ENCODE data around the gene NEURL4.
"Not testable (repeated sequence)": the region's sequence is repeated elsewhere in the genome, so short reads cannot be mapped to it uniquely, and the experiment has no call there.

The NEURL4 gene

DNA sequence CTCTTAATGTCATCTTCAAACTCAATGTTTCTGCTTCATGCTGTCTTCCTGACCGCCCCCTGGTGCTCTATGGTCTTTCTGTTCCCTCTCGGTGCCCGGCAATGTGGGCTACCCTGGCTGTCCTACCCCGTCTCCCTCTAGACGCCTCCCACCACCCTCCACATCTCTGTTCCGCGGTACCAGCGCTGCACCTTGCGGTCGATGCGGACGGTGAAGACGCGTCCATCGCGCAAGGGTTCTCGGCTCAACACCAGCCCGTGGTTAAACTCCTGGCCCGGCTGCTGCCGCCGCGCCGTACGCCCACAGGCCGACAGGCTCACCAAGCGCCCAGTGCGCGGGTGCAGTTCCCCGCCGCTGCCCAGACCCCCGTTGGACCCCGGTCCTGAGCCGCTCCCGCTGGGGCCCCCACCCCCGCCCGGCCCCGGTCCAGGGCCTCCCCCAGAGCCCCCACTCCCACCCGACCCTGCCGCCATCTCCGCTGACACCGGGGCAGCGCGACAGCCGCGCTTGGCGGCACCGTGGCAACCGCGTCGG, at the start of gene NEURL4:
NEURL4 (minus strand) TSS at position 496 of the 534 bp plus-strand sequence; CDS start at position 473, 23 bp downstream.
- no peak for DNase-seq

DNA sequence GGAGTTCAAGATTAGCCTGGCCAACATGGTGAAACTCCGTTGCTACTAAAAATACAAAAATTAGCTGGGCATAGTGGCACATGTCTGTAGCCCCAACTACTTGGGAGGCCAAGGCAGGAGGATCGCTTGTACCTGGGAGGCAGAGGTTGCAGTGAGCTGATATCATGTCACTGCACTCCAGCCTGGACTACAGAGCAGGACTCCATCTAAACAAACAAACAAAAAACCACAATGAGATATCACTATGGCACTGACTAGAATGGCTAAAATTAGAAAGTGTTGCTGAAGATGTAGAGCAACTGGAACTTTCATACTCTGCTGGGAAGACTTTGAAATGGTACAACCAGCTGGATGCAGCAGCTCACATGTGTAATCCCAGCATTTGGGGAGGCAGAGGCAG, 45.2 kb upstream of the NEURL4 start:
- DNase-seq, result no peak

DNA sequence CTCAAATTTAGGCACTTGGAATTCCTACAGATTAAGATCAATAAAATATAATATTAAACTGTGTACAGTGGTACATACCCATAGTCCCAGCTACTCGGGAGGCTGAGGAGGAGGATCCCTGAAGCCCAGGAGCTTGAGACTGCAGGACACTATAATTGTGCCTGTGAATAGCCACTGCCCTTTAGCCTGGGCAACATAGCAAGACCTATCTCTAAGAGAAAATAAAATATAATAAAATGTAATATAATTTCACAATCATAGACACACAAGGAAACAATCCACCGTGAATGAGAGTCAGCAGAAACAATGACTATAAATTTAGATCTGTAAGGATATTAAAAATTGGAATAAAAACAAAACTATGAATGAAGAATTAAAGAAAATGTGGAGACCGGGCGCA, 41.7 kb upstream of the NEURL4 start:
- no peak for DNase-seq

DNA sequence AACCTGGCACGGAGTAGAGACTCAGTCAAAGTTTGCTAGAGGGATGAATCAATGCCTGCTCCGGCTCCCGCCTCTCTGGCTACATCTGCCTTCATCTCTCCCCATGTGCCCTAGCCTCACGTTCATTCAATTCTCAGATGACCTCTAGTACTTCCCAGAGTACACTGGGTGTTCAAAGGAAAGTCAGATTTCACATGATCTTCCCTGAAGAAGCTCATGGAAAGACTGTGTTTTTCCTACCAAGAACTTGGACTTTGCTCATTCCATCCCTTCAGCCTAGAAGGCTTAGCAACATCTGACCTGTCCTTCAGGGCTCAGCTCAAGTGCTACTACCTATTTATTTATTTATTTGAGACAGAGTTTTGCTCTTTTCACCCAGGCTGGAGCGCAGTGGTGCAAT, 40.7 kb upstream of the NEURL4 start:
- no peak for DNase-seq

DNA sequence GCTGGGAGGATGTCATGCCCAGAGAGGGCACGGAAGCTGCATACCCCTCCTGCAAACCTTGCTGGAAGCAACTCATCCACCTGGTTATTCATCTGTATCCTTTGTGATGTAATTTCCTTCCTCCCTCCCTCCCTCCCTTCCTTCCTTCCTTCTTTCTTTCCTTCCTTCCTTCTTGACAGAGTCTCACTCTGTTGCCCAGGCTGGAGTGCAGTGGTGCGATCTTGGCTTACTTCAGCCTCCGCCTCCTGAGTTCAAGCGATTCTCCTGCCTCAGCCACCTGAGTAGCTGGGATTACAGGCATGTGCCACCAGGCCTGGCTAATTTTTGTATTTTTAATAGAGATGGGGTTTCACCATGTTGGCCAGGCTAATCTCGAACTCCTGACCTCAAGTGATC, 39.5 kb upstream of the NEURL4 start:
- not testable (repeated sequence) for DNase-seq

DNA sequence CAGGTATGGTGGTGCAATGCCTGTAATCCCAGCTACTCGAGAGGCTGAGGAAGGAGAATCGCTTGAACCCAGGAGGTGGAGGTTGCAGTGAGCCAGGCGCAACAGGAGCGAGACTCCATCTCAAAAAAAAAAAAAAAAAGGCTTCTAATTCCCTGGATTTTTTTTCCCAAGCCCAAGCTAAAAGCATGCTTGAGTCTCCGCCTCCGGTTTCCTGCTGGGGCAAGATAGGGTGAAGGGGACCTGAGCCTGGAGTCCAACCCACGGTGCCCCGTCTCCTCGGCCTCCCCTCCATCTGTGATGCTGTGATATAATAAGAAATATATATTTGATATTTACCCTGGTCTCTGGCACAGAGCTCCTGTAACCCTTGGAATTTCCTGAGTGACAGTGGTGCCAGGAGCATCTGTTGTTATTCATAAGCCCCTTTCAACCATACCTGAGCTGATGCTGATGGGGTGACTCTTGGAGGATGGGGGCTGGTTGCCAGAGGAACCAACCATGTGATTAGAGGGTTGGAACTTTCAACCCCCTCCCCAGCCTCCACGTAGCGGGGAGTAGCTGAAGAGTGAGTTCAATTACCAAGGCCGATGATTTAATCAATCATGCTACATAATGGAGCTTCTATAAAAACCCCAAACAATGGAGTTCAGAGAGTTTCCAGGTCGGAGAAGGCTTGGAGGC, 38.9 kb upstream of the NEURL4 start:
- no peak for DNase-seq

DNA sequence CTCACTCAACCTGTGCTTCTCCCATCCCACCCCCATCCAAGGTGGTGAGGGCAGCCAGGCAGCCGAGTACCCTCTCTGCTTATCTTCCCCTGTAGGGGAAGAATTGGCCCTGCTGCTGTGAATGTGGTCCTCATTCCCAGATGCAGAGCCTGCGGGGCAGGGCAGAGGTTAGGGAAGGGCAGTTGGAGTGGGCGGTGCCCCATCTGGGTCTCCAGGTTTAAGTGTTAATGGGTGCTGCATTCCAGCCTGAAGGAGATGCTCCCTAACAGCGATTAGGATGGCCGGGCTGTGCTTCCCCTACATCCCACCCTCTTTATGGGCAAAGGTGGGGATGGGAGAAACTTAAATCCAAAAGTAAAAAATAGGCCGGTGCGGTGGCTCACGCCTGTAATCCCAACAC, 37.9 kb upstream of the NEURL4 start:
- no peak for DNase-seq

DNA sequence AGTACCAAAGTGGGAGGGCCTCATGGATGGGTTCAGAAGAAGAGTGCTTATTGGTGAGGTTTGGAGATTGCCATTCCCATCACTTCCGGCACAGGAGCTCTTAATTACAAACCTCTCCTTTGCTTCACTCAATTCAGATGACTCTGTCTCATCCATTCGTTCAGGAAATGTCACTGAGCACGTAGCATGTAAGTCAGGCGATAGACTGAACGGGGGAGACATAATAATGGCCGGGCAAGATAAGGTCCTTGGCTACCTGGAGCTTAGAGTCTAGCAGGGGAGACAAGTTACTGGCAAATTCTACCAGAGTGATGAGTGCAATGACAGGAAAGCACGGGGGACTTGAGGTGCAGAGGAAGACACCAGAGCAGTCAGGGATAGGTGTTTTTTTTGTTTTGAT, 36.8 kb upstream of the NEURL4 start:
- DNase-seq, result not testable (repeated sequence)

DNA sequence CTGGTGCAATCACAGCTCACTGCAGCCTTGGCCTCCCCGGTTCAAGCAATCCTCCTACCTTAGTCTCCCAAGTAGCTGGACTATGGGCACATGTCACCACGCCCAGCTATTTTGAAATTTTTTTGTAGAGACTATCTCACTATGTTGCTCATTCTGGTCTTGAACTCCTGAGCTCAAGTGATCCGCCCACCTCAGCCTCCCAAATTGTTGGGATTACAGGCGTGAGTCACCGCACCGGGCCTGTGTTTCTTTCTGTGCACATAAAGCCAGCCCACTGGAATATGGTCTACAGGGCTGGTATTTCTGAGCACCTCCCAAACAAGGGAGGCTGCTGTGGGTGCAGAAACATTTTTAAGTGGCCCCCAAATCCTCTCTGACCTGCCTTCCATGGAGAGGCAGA, 34.2 kb upstream of the NEURL4 start:
- no peak for DNase-seq

DNA sequence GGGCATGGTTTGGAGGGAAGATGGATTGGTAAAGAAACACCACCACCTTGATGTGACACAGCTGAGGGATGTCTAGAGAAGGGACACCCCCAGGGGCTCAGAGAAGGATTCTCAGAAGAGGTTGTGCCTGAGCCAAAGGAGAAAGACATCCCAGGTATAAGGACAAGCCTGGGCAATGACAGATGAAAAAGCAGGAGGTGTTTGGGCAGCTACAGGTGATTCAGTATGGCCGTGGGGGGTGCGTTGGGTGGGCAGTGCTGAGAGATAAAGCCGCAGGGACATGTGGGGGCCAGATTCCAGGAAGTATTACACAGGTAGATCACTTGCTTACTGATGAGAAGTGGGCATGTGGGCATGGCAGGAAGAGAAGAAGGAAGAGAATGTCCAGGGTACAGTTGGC, 32.8 kb upstream of the NEURL4 start:
- no peak for DNase-seq

DNA sequence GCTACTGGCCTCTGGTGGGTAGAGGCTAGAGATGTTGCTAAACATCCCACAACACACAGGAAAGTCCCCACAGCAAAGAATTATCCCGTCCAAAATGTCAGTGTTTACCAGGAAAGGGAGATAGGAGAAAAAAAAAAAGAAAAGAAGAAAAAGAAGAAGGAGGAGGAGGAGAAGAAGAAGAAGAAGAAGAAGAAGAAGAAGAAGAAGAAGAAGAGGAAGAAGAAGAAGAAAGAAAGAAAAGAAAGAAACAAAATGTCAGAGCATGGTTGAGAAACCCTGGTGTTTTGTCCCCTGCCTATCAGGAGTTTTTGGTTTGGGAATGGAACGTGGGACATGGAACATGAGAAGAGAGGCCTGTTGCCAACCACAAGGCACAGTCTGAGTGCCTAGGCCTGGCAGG, 28.2 kb upstream of the NEURL4 start:
- no peak for DNase-seq

DNA sequence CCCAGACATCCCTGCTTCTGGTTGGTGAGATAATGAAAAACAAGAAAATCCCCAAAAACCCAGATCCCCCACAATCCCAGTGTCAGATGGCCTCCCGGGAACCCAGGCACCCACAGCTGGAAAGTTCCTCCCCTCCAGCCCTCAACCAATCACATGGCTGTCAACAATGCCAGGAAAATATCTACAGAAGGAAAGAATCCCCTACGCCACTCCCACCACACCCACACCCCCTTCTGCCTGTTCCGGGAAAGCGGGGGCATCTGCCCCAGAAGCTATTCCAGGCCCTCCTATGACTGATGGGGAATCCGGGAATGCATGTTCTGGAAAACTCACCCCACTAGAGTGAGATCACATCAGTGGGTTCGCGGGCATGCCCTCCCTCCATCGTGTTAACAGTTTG, 27.6 kb upstream of the NEURL4 start:
- DNase-seq, result no peak

DNA sequence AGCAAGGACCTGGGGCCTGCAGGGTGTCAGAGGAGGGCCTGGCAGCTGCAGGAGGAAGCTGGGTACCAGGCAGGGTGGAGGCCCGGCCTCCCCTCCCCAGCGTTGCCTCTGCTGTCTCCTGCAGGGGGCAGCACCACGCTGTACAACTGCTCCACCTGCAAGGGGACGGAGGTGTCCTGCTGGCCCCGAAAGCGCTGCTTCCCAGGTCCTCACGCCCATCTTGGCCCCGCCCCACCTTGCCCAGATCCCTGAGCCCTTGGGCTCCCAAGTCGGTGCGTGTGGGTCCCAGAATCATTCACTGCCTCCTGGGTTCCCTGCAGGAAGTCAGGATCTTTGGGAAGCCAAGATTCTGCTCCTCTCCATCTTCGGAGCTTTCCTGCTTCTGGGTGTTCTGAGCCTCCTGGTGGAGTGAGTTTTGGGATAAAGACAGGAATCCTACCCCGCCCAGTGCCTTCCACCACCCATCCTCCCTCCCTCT, 27.0 kb upstream of the NEURL4 start:
- no peak for DNase-seq

DNA sequence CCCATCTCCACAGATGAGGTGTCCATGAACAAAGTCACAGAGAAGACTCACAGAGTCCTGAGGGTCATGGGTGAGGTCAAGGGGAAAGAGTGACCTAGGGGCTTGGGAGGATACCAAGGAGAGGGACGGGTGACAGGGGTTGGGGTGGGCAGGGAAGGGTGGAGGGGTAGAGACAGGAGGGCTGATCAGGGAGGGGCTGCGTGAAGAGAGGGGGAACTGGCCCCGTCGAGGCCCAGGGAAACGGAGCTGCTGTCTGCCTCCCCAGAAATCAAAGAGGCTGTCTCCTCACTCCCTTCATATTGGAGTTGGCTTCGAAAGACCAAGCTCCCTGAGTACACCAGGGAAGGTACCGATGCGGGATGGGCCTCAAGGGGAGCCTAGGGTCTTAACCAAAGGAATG, 26.4 kb upstream of the NEURL4 start:
- no peak for DNase-seq

DNA sequence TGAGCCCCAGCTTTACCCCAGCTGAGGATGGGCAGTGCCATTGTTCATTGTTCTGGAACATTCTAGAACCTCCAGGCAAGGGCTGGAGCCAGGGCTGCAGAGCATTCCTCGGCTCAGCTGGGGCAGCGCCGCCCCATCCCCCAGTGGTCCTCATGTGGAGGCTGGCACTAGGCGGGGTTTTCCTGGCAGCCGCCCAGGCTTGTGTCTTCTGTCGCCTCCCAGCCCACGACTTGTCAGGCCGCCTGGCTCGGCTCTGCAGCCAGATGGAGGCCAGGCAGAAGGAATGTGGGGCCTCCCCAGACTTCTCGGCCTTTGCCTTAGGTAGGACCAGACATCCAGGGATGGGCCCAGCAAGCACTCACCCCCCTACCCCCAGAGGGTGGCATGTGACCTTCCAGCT, 25.9 kb upstream of the NEURL4 start, which contains the start of gene TMEM95:
TMEM95 (plus strand) TSS at position 104 of the 400 bp plus-strand sequence; CDS start at position 153, 49 bp downstream.
- no peak for DNase-seq

DNA sequence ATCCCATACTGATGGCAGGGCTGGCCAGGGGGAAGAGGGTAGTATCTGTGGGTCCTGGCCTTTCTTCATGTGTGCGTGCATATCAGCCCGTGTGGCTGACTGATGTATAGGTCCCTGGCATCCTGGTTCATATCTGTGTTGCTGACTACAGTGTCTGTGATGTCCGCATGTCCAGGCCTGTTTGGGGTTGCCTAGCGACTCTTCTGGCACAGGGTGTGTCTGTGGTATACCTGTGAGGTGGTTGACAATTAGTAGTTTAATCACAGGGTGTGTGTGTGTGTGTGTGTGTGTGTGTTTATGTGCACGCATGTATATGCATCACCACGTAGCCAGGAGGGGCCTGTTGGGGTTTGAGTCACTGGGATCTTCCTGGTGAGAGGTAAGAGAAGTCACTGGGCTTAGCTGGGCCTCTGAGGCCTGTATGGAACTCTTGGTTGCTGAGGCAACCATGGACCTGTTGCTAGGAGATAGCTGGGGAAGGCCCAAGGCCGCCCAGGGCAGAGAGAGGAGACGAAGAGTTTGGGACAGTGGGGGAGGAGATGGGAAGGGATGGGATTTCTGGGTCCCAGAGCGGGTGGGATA, 25.2 kb upstream of the NEURL4 start:
- no peak for DNase-seq

DNA sequence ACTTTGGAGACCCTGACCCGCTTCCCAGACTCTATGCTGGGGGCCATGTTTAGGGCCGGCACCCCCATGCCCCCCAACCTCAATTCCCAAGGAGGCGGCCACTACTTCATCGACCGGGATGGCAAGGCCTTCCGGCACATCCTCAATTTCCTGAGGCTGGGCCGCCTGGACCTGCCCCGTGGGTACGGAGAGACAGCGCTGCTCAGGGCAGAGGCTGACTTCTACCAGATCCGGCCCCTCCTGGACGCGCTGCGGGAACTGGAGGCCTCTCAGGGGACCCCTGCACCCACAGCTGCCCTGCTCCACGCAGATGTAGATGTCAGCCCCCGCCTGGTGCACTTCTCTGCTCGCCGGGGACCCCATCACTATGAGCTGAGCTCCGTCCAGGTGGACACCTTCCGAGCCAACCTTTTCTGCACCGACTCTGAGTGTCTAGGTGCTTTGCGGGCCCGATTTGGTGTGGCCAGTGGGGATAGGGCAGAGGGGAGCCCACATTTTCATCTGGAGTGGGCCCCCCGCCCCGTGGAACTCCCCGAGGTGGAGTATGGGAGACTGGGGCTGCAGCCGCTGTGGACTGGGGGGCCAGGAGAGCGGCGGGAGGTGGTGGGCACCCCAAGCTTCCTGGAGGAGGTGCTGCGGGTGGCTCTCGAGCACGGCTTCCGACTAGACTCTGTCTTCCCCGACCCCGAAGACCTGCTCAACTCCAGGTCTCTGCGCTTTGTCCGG, 23.9 kb upstream of the NEURL4 start:
- DNase-seq, result no peak

DNA sequence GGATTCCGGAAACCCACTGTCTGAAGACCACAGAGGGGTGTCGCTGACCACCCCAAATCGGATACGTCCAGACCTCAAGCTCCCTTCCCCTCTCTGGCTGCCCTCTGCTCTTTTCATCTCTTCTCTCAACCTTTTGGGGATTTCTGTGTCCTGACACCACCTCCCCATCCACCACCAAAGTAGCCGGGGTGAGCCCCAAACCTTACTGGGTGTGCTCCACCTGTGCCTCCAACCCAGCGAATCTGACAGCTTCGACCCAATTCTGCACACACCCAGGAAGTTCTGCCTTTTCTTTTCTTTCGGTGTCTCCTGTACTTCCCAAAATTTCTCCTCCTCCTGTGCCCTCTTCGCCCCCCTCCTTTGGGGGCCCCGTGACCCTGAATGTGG, 23.4 kb upstream of the NEURL4 start:
- no peak for DNase-seq

DNA sequence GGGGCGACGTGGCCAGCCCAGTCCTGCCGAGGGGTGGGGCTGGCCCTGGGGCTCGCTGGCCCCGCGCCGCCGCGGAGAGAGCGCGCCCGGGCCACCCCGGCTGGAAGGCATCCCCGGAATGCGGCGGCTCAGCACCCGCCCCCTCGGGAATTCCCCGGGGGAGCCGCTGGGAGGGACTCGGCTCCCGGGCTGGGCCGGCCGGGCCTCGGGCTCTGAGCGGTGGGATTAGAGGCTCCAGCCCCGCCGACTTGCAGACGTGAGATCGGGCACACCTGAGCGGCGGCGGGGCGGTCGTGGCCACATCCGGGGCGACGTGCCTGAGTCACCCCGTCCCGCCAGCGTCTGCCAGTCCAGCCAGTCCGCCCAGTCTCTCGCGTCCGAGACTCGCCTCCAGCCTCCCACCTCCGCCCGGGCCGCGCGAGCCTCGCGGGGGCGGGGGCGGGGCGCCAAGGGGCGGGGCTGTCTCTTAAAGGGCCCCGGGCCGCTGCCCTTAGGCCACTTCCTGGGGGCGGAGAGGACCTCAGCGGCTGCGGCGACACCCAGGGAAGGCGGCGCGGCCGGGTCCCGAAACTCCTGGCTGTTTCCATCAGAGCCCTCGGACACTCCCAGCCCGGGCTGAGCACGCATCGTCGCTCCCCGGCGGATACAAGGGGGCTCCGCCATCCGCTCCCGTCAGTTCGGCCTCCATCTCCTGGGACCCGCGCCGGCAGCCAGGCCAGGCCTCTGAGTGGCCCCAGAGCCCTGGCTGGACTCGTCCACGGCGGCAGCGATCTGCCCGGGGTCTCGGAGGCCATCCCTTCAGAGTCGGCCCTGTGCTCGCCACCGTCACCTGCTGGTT, 22.7 kb upstream of the NEURL4 start, which contains the start of gene KCTD11:
KCTD11 (plus strand) TSS at position 498 of the 838 bp plus-strand sequence.
- no peak for DNase-seq

DNA sequence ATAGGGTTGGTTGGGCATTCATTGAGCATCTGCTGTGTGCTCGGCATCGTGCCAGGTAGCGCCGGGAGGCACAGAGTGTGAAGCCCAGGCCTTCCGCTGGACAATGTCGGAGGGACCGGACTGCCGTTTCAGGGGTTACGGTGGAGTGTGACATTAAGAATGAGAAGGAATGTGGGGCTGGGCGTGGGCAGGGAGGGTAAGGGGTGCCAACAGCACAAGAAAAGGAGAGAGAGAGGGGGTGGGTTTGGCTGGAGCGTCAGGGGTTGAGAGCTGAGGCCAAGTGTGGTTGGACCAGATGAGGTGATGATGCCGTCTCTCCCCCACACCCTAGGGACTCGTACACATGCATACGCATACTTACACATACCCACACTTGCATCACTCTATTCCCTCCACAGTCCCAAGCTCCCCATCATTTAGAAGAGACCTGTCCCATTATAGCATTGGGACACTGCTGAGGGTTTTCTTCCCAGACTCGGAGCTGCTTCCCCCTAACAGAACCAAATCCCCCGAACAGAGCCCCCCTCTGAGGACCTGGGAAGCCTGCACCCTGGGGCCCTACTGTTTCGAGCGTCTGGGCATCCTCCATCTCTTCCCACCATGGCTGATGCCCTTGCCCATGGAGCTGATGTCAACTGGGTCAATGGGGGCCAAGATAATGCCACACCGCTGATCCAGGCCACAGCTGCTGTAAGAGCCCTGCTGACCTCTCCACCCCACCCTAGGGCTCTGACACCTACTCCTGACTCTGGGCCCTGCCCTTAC, 19.5 kb upstream of the NEURL4 start:
- DNase-seq, result no peak

DNA sequence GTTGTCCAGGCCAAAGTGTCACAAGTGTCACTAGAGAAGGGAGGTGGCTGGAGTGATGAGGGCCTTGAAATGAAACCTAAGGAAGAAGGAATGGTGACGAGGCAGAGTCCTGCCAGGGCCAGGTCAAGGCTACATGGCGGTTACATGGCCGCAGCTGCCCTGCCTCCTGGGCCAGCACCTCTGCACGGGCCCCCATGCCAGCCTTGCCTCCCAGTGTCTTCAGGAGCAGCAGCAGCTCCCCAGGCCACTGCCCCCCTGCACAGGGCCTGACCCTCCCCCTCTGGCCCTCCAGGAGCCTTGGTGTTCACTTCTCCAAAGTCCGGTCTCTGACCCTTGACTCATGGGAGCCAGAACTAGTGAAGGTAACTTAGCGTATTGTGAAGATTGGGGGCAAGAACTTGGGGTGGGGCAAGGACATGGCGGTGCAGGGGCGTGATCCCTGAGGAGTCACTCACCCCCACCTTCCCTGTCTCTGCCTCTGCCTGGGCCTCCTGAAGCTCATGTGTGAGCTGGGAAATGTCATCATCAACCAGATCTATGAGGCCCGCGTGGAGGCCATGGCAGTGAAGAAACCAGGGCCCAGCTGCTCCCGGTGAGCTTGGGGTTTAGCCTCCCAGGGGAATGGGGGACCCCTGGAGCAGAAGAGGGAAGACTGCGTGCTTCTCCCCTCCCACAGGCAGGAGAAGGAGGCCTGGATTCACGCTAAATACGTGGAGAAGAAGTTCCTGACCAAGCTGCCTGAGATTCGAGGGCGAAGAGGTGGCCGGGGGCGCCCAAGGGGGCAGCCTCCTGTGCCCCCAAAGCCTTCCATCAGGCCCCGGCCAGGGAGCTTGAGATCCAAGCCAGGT, 18.7 kb upstream of the NEURL4 start:
- DNase-seq, result no peak
